ENCODE measurements around the gene ATRAID. TPM values are rescaled to one million over a fixed set of nuclear protein-coding genes. Genes with fewer than 3 reads are reported as not detected.

The ATRAID gene
- total RNA-seq, 2 donors from 2014 or later = 101 to 140 TPM

- no peak overlapping the region for H3K27ac ChIP-seq (ENCODE audit: low read depth, low read length)
- no peak for TF ChIP-seq CTCF (conservative IDR thresholded peaks at IDR 0.05)
- Mint-ChIP-seq H3K4me3 (peak overlapping the region; percentile 92), H3K9me3 (no peaks in the 10 kb centered on the region), H3K27me3 (ENCODE audit: insufficient read depth) (no peaks in the 10 kb centered on the region), H3K4me1 (peaks cover 31% of the 10 kb centered on the region), H3K36me3 (ENCODE audit: low read depth) (peaks cover 40% of the 10 kb centered on the region), H3K27ac (peak overlapping the region; percentile 96)
- peak overlapping the region; percentile 7 for H3K4me3 ChIP-seq (ENCODE audit: low read length)
- no peaks in the 10 kb centered on the region for H3K27me3 ChIP-seq (ENCODE audit: control insufficient read depth, insufficient read depth, low read length, poor library complexity, severe bottlenecking)
- peaks cover 36% of the 10 kb centered on the region for H3K36me3 ChIP-seq (ENCODE audit: control insufficient read depth, insufficient read depth, low read length)
- DNase-seq = peak; percentile 51
- WGBS, 2 experiments (ENCODE audit: insufficient coverage in 1 of 2, insufficient read length in 1 of 2) = 89 to 94% methylated on average over 11 to 13 of the region's 13 CpGs
- H3K9me3 ChIP-seq (ENCODE audit: control insufficient read depth, low read length) = no peaks in the 10 kb centered on the region
- H3K9ac ChIP-seq (ENCODE audit: extremely low read depth, low read length, poor library complexity, severe bottlenecking) = no peak overlapping the region
- H3K4me1 ChIP-seq (ENCODE audit: control insufficient read depth, insufficient read depth, low read length) = no peaks in the 10 kb centered on the region
Measured at GRCh38 chr2:27216416-27217137, 4.7 kb downstream of the ATRAID start.

- no peaks in the 10 kb centered on the region for H3K9me3 Mint-ChIP-seq
- 2 to 4% methylated on average over 17 to 72 of the region's 72 CpGs for WGBS, 2 experiments (ENCODE audit: insufficient coverage in 1 of 2, insufficient read length in 1 of 2)
- H3K36me3 Mint-ChIP-seq (ENCODE audit: low read depth) = peaks cover 48% of the 10 kb centered on the region
- H3K4me1 Mint-ChIP-seq = peaks cover 31% of the 10 kb centered on the region
- H3K9me3 ChIP-seq (ENCODE audit: control insufficient read depth, low read length) = no peaks in the 10 kb centered on the region
- peak; percentile 49 for TF ChIP-seq CTCF (conservative IDR thresholded peaks at IDR 0.05)
- no peaks in the 10 kb centered on the region for H3K27me3 Mint-ChIP-seq (ENCODE audit: insufficient read depth)
- DNase-seq = peak; percentile 94
- peaks cover 44% of the 10 kb centered on the region for H3K36me3 ChIP-seq (ENCODE audit: control insufficient read depth, insufficient read depth, low read length)
- H3K27ac Mint-ChIP-seq = peak within 1 kb of the TSS; percentile 96
- H3K4me1 ChIP-seq (ENCODE audit: control insufficient read depth, insufficient read depth, low read length) = no peaks in the 10 kb centered on the region
- H3K27ac ChIP-seq (ENCODE audit: low read depth, low read length) = peak within 1 kb of the TSS; percentile 68
- peak within 1 kb of the TSS; percentile 85 for H3K4me3 ChIP-seq (ENCODE audit: low read length)
- no peaks in the 10 kb centered on the region for H3K27me3 ChIP-seq (ENCODE audit: control insufficient read depth, insufficient read depth, low read length, poor library complexity, severe bottlenecking)
- peak within 1 kb of the TSS; percentile 89 for H3K9ac ChIP-seq (ENCODE audit: extremely low read depth, low read length, poor library complexity, severe bottlenecking)
- H3K4me3 Mint-ChIP-seq = peak within 1 kb of the TSS; percentile 92
Measured at GRCh38 chr2:27217173-27218121, 5.6 kb downstream of the ATRAID start, which contains the start of gene CAD. Gene CAD, plus strand, starts transcription at chr2:27217369. Its CDS starts 183 bp downstream, at chr2:27217552.

- DNase-seq = no peak
- no peaks in the 10 kb centered on the region for H3K4me1 ChIP-seq (ENCODE audit: control insufficient read depth, insufficient read depth, low read length)
- no peak for TF ChIP-seq CTCF (conservative IDR thresholded peaks at IDR 0.05)
- H3K4me1 Mint-ChIP-seq = peaks cover 26% of the 10 kb centered on the region
- peak overlapping the region; percentile 92 for H3K4me3 Mint-ChIP-seq
- WGBS, 2 experiments (ENCODE audit: insufficient coverage in 1 of 2, insufficient read length in 1 of 2) = 88 to 93% methylated on average over 2 to 4 of the region's 4 CpGs
- H3K27ac Mint-ChIP-seq = peak overlapping the region; percentile 55
- peaks cover 53% of the 10 kb centered on the region for H3K36me3 ChIP-seq (ENCODE audit: control insufficient read depth, insufficient read depth, low read length)
- peak overlapping the region; percentile 85 for H3K4me3 ChIP-seq (ENCODE audit: low read length)
- H3K27ac ChIP-seq (ENCODE audit: low read depth, low read length) = no peak overlapping the region
- no peaks in the 10 kb centered on the region for H3K9me3 Mint-ChIP-seq
- H3K9me3 ChIP-seq (ENCODE audit: control insufficient read depth, low read length) = no peaks in the 10 kb centered on the region
- peaks cover 60% of the 10 kb centered on the region for H3K36me3 Mint-ChIP-seq (ENCODE audit: low read depth)
- no peaks in the 10 kb centered on the region for H3K27me3 Mint-ChIP-seq (ENCODE audit: insufficient read depth)
- peak overlapping the region; percentile 89 for H3K9ac ChIP-seq (ENCODE audit: extremely low read depth, low read length, poor library complexity, severe bottlenecking)
- no peaks in the 10 kb centered on the region for H3K27me3 ChIP-seq (ENCODE audit: control insufficient read depth, insufficient read depth, low read length, poor library complexity, severe bottlenecking)
Measured at GRCh38 chr2:27218614-27219013, 6.8 kb downstream of the ATRAID start.

Data from endodermal cell (in vitro differentiated cells).